Measurements from ENCODE around the gene LRP10.

Gene LRP10

DNA sequence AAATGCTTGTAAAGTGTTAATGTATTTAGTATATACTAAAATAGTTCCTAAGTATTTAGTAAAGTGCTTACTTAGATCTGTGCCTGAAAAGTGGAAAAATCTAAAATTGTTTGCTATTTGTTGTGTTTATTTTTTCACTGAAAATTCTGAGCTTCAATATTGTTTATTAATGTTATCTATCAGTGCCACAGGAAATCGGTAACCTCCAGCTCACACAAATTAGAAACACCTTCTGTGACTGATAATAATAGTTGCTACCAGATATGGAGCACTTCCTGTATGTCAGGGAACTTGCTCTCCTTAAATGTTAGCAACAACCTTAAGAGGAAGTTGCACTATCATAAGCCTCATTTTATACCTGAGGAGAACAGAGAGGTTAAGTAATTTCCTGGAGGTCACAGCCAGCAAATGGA is 723 bp upstream of the LRP10 start:
- no peak for DNase-seq

DNA sequence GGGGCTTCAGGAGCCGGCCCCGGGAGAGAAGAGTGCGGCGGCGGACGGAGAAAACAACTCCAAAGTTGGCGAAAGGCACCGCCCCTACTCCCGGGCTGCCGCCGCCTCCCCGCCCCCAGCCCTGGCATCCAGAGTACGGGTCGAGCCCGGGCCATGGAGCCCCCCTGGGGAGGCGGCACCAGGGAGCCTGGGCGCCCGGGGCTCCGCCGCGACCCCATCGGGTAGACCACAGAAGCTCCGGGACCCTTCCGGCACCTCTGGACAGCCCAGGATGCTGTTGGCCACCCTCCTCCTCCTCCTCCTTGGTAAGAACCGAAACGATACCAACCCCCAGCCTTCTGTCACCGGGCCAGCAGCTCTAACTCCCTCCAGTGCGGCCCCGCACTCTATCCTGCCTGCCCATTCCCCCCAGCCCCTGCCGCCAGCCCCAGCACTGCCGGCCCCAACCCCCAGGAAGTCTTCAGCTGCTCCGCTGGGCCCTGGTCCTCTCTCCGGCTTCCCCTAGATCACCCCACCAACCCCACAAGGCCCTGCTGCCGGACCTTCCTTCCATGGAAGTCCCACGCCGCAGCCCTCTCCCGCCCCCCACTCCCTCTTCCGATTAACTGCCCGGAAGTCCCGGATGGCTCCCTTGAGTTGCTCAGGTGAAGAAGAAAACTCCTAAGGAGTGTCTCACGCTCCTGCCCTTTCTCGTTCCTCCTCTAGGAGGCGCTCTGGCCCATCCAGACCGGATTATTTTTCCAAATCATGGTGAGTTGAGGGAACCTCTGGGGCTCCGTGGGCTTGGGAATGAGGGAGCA is 693 bp downstream of the LRP10 start:
- DNase-seq = peak; percentile 75

DNA sequence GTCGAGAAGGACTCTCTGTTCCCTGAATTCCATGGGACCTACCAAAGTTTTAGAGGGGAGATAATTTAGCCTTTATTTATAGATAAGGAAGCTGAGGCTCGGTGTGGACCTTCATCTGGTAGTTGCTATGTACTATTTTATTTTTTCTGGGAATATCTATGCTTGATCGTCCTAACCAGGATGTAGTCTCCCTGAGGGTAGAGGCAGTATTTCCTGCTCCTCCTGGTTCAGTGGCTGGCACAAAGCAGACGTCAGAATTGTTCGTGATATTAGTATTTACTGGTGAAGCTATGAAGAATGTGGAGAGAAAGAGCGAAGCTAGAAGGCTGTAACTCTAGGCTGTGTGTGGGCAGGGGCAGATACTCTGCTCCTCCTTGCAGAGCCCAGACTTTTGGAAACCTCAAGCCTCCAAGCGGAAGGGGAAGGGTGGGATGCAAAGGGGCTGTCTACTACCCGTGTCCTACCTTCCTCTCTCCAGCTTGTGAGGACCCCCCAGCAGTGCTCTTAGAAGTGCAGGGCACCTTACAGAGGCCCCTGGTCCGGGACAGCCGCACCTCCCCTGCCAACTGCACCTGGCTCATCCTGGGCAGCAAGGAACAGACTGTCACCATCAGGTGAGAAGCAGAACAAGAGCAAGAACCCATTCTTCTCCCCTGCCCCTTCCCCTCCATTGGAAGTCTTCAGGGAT is 1.4 kb downstream of the LRP10 start:
- DNase-seq = no peak

DNA sequence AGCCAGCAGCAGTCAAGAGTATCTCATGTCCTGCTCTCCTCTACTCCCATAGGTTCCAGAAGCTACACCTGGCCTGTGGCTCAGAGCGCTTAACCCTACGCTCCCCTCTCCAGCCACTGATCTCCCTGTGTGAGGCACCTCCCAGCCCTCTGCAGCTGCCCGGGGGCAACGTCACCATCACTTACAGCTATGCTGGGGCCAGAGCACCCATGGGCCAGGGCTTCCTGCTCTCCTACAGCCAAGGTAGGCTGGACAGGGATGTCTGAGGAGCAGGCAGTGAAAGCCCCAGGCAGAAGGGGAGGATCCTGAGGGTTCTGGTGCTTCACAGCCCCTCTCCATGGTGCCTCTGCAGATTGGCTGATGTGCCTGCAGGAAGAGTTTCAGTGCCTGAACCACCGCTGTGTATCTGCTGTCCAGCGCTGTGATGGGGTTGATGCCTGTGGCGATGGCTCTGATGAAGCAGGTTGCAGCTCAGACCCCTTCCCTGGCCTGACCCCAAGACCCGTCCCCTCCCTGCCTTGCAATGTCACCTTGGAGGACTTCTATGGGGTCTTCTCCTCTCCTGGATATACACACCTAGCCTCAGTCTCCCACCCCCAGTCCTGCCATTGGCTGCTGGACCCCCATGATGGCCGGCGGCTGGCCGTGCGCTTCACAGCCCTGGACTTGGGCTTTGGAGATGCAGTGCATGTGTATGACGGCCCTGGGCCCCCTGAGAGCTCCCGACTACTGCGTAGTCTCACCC is 3.6 kb downstream of the LRP10 start:
- DNase-seq = no peak

DNA sequence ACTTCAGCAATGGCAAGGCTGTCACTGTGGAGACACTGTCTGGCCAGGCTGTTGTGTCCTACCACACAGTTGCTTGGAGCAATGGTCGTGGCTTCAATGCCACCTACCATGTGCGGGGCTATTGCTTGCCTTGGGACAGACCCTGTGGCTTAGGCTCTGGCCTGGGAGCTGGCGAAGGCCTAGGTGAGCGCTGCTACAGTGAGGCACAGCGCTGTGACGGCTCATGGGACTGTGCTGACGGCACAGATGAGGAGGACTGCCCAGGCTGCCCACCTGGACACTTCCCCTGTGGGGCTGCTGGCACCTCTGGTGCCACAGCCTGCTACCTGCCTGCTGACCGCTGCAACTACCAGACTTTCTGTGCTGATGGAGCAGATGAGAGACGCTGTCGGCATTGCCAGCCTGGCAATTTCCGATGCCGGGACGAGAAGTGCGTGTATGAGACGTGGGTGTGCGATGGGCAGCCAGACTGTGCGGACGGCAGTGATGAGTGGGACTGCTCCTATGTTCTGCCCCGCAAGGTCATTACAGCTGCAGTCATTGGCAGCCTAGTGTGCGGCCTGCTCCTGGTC is 4.3 kb downstream of the LRP10 start:
- DNase-seq = no peak

DNA sequence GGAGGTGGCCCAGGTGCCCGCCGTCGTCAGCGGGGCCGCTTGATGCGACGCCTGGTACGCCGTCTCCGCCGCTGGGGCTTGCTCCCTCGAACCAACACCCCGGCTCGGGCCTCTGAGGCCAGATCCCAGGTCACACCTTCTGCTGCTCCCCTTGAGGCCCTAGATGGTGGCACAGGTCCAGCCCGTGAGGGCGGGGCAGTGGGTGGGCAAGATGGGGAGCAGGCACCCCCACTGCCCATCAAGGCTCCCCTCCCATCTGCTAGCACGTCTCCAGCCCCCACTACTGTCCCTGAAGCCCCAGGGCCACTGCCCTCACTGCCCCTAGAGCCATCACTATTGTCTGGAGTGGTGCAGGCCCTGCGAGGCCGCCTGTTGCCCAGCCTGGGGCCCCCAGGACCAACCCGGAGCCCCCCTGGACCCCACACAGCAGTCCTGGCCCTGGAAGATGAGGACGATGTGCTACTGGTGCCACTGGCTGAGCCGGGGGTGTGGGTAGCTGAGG is 5.5 kb downstream of the LRP10 start:
- DNase-seq = no peak

DNA sequence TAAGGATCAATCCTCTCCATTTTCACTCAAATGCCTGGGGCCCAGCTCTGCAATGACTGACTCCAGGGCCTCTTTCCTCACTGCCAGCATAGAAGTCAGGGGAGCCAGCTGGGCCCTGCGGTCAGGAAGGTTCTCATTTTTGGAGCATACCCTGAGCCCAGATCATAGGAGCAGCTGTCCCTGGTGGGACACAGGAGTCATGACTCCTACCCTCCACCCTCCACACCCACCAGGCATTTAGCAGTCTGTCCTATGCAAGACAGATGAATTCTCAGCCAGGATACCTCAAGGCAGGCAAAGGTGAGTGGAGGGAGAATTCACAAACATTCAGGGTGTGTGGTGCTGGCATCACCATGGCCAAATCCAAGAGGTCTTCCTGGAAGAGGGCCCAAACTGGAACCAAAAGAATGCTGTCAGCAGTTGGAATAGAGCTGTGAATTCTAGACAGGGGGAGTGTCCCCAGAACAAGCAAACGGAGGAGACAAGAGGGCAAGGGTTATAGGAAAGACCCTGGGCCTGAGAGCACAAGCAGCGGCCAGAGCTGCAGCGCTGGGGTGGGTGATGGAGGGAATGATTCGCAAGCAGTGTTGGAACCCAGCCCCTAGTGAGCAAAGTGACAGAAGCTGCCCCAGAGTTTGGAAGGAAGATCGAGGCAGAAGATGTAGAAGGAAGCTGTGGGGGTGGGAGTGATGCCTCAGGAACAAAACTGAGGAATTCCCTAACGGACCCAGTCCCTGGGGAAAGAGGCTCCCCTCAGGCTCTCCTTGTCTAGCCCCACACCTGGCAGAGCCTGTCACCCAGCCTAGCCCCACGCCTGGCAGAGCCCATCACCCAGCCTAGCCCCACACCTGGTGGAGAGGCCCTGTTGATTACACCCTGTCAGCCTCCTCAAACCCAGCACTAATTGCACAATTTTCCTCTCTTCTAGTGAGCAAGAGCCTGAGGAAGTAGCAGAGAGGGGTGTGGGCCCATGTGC is 7.0 kb downstream of the LRP10 start:
- no peak for DNase-seq

DNA sequence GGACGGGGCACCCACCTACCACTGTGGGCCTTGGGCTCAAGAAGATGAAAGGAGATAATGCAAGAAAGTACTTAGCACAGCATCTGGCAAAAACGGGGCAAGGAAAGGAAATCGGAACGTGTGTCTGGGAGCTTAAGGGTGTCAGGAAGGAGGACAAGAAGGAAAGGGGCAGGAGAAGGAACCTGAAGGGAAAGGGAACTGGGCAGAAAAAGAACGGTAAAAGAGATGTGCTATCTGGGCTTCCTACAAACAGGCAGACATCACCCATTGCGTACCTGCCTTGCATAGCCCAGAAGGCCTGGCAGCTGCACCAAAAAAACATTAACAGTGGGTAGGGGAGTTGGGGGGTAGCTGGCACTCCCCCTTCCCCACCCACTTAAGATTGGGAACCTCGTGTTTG is 10.5 kb downstream of the LRP10 start:
- DNase-seq = no peak

DNA sequence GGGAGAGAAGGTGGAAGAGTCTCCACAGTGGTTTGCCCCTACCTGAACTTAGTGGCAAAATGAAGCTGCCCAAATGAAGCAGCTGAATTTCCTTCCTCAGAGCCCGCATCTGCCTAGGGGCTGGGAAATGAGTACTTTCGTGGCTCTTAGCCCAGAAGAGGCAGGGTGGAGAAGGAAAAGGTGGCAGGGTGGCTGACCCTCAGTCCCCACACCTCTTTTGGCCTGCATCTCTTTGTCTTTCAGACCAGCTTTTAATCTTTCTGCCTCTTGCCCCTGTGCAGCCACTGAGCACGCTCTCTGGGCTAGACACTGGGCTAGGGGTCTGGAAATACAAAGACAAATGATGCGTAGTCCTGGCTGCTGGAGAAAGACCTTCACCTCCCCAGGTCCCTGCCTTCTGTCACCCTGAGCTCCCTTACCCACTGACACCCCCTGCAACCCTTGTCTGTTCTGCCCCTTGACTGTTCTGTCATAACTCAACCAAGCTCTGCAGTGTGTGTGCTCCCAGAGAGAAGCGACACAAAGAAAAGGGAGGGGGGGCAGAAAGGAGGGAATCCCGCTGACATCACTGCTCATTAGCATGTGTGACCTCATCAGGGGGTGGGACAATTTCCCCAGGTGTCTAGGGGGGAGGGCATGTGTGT is 11.1 kb downstream of the LRP10 start:
- DNase-seq = no peak

DNA sequence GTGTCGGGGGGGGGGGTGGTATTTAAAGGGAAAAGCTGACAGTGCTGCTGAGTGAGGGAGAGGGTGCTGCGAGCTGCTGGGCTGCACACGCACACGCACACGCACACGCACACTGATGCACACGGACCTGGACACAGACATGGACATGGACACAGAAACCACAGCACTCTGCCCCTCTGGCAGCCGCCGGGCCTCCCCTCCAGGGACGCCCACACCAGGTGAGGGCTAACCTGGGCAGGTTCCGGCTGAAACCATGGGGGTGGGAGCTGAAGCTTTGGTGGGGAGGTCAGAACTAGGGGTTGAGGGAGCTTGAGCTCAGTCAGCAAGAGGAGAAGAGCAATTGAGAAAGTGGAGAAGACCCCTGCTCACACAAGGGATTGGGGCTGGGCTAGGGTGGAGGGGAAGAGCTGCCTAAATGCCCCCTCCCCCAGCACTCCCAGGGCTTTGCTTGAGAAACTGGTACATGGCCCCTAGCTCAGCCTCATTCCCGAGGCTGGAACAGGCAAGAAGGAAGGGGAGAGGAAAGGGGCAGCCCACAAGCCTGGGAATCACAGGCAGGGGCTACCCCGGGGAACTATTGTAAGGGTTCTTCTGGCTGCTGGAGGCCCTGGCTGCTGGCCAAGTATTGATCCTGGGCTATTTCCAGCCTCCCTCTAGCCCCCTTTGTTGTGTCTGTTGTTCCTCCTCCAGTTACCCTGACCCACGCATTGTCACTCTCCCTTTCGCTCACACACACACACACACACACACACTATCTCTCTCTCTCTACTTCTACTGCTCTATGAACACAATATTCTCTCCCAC is 11.8 kb downstream of the LRP10 start, which contains the start of gene REM2:
Gene REM2 (plus strand): TSS at position 50 of the 804 bp plus-strand sequence. CDS start 66 bp downstream, at position 116.
- no peak for DNase-seq

DNA sequence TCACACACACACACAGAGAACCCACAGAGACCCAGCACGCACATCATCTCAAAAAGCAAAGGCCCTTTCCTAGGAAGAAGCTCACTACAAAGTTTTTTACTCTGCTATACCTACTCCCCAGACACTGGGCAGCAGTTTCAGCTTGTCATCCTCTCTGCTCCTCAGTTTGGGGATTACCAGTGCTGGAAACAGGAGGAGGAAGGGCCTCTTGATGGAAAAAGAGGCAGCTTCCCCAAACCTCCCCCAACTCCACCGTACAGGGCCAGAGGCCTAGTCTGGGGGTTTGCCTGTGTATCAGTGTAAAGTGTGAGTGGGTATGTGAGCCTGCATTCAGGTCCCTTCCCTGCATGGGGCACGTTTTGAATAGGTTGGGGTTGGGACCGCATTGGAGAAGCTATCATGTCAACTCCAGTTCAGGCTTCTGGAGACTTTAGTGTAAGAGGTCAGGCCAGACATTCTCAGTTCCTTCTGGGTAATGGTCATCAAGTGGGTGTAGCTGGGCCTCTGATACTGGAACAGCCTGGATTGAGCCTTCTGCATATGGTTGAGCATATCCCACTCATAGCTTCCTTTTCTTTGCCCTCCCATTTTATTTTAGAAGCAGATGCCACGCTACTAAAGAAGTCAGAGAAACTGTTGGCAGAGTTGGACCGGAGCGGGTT is 12.7 kb downstream of the LRP10 start:
- no peak for DNase-seq

DNA sequence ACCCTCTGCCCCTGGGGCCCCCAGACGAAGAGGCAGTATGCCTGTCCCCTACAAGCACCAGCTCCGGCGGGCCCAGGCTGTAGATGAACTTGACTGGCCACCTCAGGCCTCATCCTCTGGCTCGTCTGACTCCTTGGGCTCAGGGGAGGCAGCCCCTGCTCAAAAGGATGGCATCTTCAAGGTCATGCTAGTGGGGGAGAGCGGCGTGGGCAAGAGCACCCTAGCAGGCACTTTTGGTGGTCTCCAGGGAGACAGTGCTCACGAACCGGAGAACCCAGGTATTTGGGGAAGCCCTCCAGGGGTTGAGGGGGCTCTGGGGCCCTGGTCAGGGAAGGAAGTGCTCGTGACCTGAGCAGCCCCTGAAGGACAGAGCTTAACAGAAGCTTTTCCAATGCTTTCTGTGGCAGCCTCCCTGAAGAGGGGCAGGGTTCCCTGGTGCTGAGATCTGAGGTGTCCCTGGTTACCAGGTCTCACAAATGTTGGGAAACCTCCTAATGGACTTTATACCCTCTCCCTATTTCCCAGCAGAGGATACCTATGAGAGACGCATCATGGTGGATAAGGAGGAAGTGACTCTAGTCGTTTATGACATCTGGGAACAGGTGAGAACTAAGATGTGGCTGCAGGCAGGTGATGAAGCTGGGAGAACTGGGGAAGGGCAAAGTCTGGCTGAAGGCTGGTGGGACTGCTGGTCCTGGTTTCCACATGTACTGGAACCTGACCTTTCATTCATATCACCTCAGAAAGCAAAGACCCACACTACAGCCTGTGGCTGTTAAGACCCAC is 13.4 kb downstream of the LRP10 start:
- no peak for DNase-seq

DNA sequence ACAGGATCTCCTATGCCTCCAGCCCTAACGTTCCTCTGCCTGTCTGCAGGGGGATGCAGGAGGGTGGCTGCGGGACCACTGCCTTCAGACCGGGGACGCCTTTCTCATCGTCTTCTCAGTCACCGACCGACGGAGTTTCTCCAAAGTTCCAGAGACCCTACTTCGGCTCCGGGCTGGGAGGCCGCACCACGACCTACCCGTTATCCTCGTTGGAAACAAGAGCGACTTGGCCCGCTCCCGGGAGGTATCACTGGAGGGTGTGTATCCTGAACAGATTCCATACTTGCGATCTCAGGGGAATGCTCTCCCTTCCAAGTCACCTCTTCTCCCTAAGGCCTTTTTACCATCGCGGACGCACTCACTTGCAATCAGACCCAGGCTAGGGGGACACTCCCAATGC is 14.4 kb downstream of the LRP10 start:
- DNase-seq = no peak

DNA sequence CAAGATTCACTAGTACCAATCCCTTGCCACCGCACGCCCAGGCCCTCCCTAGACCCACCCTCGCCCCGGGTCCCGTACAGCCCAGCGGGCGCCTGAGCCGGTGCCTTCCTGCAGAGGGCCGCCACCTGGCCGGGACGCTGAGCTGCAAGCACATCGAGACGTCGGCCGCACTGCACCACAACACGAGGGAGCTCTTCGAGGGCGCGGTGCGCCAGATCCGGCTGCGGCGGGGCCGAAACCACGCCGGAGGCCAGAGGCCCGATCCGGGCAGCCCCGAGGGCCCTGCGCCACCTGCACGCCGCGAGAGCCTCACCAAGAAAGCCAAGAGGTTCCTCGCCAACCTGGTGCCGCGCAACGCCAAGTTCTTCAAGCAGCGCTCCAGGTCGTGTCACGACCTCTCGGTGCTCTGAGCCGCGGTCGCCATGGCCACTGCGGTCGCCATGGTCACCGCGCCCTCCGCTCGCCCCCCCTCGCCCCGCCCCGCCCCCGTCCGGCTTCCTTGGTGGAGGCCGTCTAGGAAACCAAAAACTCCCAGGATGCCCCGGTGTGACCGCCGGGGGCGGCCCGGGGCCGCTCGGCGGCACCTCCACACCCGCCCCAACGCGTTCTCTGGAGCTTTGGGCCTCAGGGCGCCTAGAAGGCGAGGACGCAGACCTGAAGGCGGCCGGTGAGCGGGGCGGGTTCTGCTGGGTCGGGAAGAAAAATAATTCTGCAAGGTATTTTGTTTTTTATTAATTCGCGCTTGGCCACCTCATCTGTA is 15.1 kb downstream of the LRP10 start:
- DNase-seq = peak; percentile 73

DNA sequence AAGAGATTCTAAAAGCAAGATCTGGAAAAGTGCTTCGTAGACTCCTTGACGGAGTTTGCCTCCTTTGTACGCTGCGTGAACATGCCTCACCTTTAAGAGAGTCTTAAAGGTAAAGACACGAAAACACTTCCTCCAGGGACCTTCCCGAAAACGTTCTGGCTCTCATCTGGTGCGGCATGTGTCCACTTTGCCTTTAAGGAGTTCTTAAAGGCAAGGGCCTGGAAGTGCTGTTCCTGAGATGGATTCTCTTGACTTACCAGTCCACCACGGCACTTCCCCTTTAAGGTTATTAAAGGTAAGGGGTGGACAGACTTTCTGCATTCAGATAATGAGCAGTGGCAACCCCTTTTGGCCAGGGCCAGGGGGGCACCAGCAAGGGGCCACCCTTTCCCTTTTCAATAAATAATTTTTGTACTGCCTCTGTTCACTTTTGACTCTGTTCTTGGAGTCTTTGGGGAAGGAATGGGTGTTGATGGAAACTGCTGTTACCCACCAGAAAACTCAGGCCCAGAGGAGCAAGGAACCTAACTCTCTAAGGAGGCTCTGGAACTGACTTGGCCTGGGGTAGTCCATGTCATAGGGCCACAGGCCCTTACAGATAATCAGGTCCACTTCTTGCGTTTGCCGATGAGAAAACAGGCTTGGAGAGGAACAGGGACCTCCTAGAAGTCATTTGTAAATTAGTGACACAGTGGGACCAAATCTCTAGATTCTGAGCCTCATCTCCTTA is 15.9 kb downstream of the LRP10 start:
- no peak for DNase-seq

DNA sequence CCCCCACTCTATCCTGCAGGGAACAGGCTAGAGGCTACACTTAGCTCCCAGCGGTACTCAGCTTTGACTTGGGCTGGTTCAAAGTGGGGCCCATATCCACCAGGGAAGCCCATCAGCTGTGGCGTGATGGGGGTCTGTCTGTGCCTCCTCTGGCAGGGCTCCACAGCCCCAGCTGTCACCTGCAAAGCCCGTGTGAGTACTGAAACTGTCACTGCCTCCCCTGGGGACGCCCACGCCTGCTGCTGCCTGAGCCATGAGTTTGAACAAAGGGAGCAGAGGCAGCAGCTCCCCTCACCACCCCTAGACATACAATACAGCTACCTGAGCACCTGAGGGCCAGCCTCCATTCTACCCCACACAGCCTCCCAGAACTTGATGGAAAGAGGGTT is 16.4 kb downstream of the LRP10 start:
- DNase-seq = no peak

DNA sequence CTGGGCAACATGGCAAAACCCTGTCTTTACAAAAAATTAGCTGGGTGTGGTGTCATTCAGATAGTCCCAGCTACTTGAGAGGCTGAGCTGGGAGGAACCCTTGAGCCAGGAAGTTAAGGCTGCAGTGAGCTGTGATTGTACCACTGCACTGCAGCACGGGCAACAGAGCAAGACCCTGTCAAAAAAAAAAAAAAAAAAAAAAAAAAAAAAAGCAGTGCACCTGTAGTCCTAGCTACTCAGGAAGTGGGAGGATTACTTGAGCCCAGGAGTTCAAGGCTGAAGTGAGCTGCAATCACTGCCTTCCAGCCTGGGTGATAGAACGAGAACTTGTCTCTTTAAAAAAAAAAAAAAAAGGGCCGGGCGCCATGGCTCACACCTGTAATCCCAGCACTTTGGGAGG is 17.1 kb downstream of the LRP10 start:
- DNase-seq = no peak

DNA sequence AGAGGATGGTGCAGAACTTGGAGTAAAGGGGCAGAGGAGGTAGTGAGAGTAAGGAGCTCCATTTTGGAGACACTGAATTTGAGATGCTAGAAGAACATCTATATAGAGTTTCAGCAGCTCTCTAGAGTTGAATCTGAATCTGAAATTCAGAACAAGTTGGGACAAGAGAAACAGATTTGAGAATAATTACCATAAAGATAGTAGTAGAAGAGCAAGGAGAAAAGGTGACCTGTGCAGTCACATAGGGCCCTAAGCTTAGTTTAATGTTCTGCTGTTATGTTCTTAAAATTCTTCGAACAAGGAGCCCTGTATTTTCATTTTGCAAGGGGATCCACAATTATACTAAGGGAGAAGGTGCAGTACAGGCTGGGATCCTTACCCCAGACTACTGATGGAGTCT is 18.9 kb downstream of the LRP10 start:
- DNase-seq = no peak

All from activated CD4-positive, CD25-positive, alpha-beta regulatory T cell treated with anti-CD3 and anti-CD28 coated beads, Interleukin-2, amount 50 U/mL, for 72 hours (primary cell).